Astrocyte (in vitro differentiated cells and primary cell): ENCODE measurements around the gene S100A3. TPM values are rescaled to one million over a fixed set of nuclear protein-coding genes. Genes with fewer than 3 reads are reported as not detected.

ENCODE experiments used
- DNase-seq: peaks from one replicate; pipeline ENCODE4 v3.0.0-alpha.2; 2010; ENCODE audit warnings: low read depth
- FAIRE-seq: peaks from 2 replicates; lab custom pipeline; 2011; peaks lifted over from hg19 to GRCh38; lab: Jason Lieb, UNC
- H2AFZ ChIP-seq: 2 replicates; pipeline ENCODE4 v1.6.0; 2012; ENCODE audit warnings: low read depth, low read length, inconsistent platforms
- H3K27ac ChIP-seq: 2 replicates; pipeline ENCODE4 v1.5.1; 2011; ENCODE audit warnings: low read depth, low read length, inconsistent platforms
- H3K27me3 ChIP-seq: 2 replicates; pipeline ENCODE4 v1.6.0; 2011; ENCODE audit warnings: low read length, inconsistent platforms; ENCODE audit not compliant: insufficient read depth
- H3K36me3 ChIP-seq: 2 replicates; pipeline ENCODE4 v1.5.1; 2011; ENCODE audit warnings: low read length, inconsistent platforms; ENCODE audit not compliant: insufficient read depth
- H3K4me1 ChIP-seq: 2 replicates; pipeline ENCODE4 v1.5.1; 2011; ENCODE audit warnings: low read length, inconsistent platforms; ENCODE audit not compliant: insufficient read depth
- H3K4me2 ChIP-seq: 2 replicates; pipeline ENCODE4 v1.6.0; 2012; ENCODE audit warnings: low read length, inconsistent platforms
- H3K4me3 ChIP-seq: 2 replicates; pipeline ENCODE4 v1.5.1; 2011; ENCODE audit warnings: low read depth, mild to moderate bottlenecking, low read length, inconsistent platforms; ENCODE audit not compliant: insufficient read depth
- H3K79me2 ChIP-seq: 2 replicates; pipeline ENCODE4 v1.6.0; 2012; ENCODE audit warnings: mild to moderate bottlenecking, low read length, inconsistent platforms; ENCODE audit not compliant: insufficient read depth
- H3K9ac ChIP-seq: 2 replicates; pipeline ENCODE4 v1.6.0; 2012; ENCODE audit warnings: mild to moderate bottlenecking, low read length, inconsistent platforms
- H3K9me3 ChIP-seq: 2 replicates; pipeline ENCODE4 v1.5.1; 2012; ENCODE audit warnings: low read depth, mild to moderate bottlenecking, low read length, inconsistent platforms; ENCODE audit not compliant: insufficient read depth
- H4K20me1 ChIP-seq: 2 replicates; pipeline ENCODE4 v1.6.0; 2012; ENCODE audit warnings: low read length, inconsistent platforms; ENCODE audit not compliant: insufficient read depth
- H3K27ac Mint-ChIP-seq: one replicate; pipeline ENCODE4 v1.8.0; 2021; ENCODE audit warnings: mild to moderate bottlenecking, mixed read lengths; ENCODE audit not compliant: unreplicated experiment
- H3K27me3 Mint-ChIP-seq: one replicate; pipeline ENCODE4 v1.8.0; 2021; ENCODE audit warnings: low read depth, mixed read lengths; ENCODE audit not compliant: unreplicated experiment
- H3K36me3 Mint-ChIP-seq: one replicate; pipeline ENCODE4 v1.8.0; 2021; ENCODE audit warnings: low read depth, mixed read lengths; ENCODE audit not compliant: unreplicated experiment
- H3K4me1 Mint-ChIP-seq: one replicate; pipeline ENCODE4 v1.8.0; 2021; ENCODE audit warnings: low read depth, mixed read lengths; ENCODE audit not compliant: unreplicated experiment
- H3K4me3 Mint-ChIP-seq: one replicate; pipeline ENCODE4 v1.8.0; 2021; ENCODE audit warnings: mild to moderate bottlenecking, moderate library complexity, mixed read lengths; ENCODE audit not compliant: unreplicated experiment
- H3K9me3 Mint-ChIP-seq: one replicate; pipeline ENCODE4 v1.8.0; 2021; ENCODE audit warnings: mild to moderate bottlenecking, mixed read lengths; ENCODE audit not compliant: unreplicated experiment
- CTCF ChIP-seq: IDR thresholded peaks from 2 replicates; pipeline ENCODE4 v1.5.1; 2011; ENCODE audit warnings: low read depth, mild to moderate bottlenecking, inconsistent platforms, low read length, moderate library complexity; ENCODE audit not compliant: insufficient read depth
- EZH2 ChIP-seq: IDR thresholded peaks from 2 replicates; pipeline ENCODE4 v1.6.1; 2012; ENCODE audit warnings: mild to moderate bottlenecking, low read length, inconsistent platforms; ENCODE audit not compliant: insufficient read depth
- total RNA-seq: library from RNA; stranded (reverse); gene quantifications from 2 replicates; pipeline ENCODE4 v1.2.1, GENCODE V29; 2021

S100A3 gene
- total RNA-seq, 1 donor from 2014 or later, result 14.6 TPM

- no peak overlapping the region for H2AFZ ChIP-seq
- no peak overlapping the region for H3K4me2 ChIP-seq
- no peak overlapping the region for H3K9ac ChIP-seq
- peaks cover 22% of the 10 kb centered on the region for H3K4me1 Mint-ChIP-seq
- H3K9me3 Mint-ChIP-seq, result no peaks in the 10 kb centered on the region
- TF ChIP-seq CTCF (no peak), EZH2 (no peak)
- H3K4me3 Mint-ChIP-seq, result no peak overlapping the region
- no peak for FAIRE-seq
- no peaks in the 10 kb centered on the region for H3K9me3 ChIP-seq
- no peaks in the 10 kb centered on the region for H3K36me3 Mint-ChIP-seq
- no peak for DNase-seq
- no peaks in the 10 kb centered on the region for H3K36me3 ChIP-seq
- H4K20me1 ChIP-seq, result no peaks in the 10 kb centered on the region
- H3K27me3 ChIP-seq, result no peaks in the 10 kb centered on the region
- no peak overlapping the region for H3K4me3 ChIP-seq
- H3K27ac ChIP-seq, result no peak overlapping the region
- H3K27ac Mint-ChIP-seq, result no peak overlapping the region
- no peaks in the 10 kb centered on the region for H3K27me3 Mint-ChIP-seq
- H3K4me1 ChIP-seq, result peaks cover 21% of the 10 kb centered on the region
- H3K79me2 ChIP-seq, result no peaks in the 10 kb centered on the region
Observed at GRCh38 chr1:153505576-153505975, 43.5 kb downstream of the S100A3 start.

- no peaks in the 10 kb centered on the region for H3K9me3 ChIP-seq
- no peak overlapping the region for H3K27ac ChIP-seq
- no peaks in the 10 kb centered on the region for H3K9me3 Mint-ChIP-seq
- TF ChIP-seq CTCF (no peak), EZH2 (no peak)
- no peak for FAIRE-seq
- H3K36me3 ChIP-seq, result no peaks in the 10 kb centered on the region
- peaks cover 22% of the 10 kb centered on the region for H3K4me1 Mint-ChIP-seq
- no peak overlapping the region for H3K4me2 ChIP-seq
- peaks cover 3% of the 10 kb centered on the region for H3K27me3 Mint-ChIP-seq
- H3K4me3 Mint-ChIP-seq, result no peak overlapping the region
- no peak overlapping the region for H3K4me3 ChIP-seq
- H4K20me1 ChIP-seq, result no peaks in the 10 kb centered on the region
- H2AFZ ChIP-seq, result no peak overlapping the region
- no peaks in the 10 kb centered on the region for H3K79me2 ChIP-seq
- H3K36me3 Mint-ChIP-seq, result no peaks in the 10 kb centered on the region
- H3K9ac ChIP-seq, result no peak overlapping the region
- DNase-seq, result no peak
- no peaks in the 10 kb centered on the region for H3K27me3 ChIP-seq
- H3K4me1 ChIP-seq, result peaks cover 21% of the 10 kb centered on the region
- H3K27ac Mint-ChIP-seq, result no peak overlapping the region
Observed at GRCh38 chr1:153503766-153504165, 45.3 kb downstream of the S100A3 start.

- no peak overlapping the region for H3K4me3 Mint-ChIP-seq
- DNase-seq, result no peak
- H3K27me3 Mint-ChIP-seq, result peaks cover 5% of the 10 kb centered on the region
- Histone ChIP-seq H3K27me3 (peaks cover 2% of the 10 kb centered on the region), H3K9me3 (no peaks in the 10 kb centered on the region), H3K36me3 (no peaks in the 10 kb centered on the region), H3K4me1 (no peaks in the 10 kb centered on the region), H3K9ac (no peak overlapping the region), H3K4me3 (no peak overlapping the region), H2AFZ (no peak overlapping the region), H3K4me2 (no peak overlapping the region), H3K27ac (no peak overlapping the region), H4K20me1 (no peaks in the 10 kb centered on the region), H3K79me2 (no peaks in the 10 kb centered on the region)
- no peaks in the 10 kb centered on the region for H3K4me1 Mint-ChIP-seq
- no peak for TF ChIP-seq EZH2
- TF ChIP-seq CTCF, result no peak
- H3K36me3 Mint-ChIP-seq, result no peaks in the 10 kb centered on the region
- no peaks in the 10 kb centered on the region for H3K9me3 Mint-ChIP-seq
- H3K27ac Mint-ChIP-seq, result no peak overlapping the region
- no peak for FAIRE-seq
Observed at GRCh38 chr1:153498746-153499145, 50.3 kb downstream of the S100A3 start.

Other genes starting within 250 kb of the S100A3 start
- not detected in 2 replicates for gene PGLYRP3, start 236.3 kb downstream of the S100A3 start, total RNA-seq
- gene PGLYRP4, start 200.4 kb downstream of the S100A3 start, total RNA-seq, result not detected in 2 replicates
- 1.8 TPM in 1 of 2 replicates, not detected in the other for gene S100A9, start 191.4 kb downstream of the S100A3 start, total RNA-seq
- gene S100A12, start 173.6 kb downstream of the S100A3 start, total RNA-seq, result not detected in 2 replicates
- not detected in 2 replicates for gene S100A8, start 158.2 kb downstream of the S100A3 start, total RNA-seq
- not detected in 2 replicates for gene S100A7A, start 132.7 kb downstream of the S100A3 start, total RNA-seq
- not detected in 2 replicates for gene S100A7, start 88.6 kb downstream of the S100A3 start, total RNA-seq
- 74.4 and 125 TPM in 2 replicates for gene S100A6, start 13.3 kb downstream of the S100A3 start, total RNA-seq
- 0.39 TPM in 1 of 2 replicates, not detected in the other for gene S100A5, start 8.3 kb downstream of the S100A3 start, total RNA-seq
- gene S100A4, start 3.5 kb downstream of the S100A3 start, total RNA-seq, result 58.5 and 69.3 TPM in 2 replicates
- 3.0 and 3.8 TPM in 2 replicates for gene S100A2, start 16.6 kb upstream of the S100A3 start, total RNA-seq
- 48.8 and 54.4 TPM in 2 replicates for gene S100A16, start 63.9 kb upstream of the S100A3 start, total RNA-seq
- gene S100A14, start 67.1 kb upstream of the S100A3 start, total RNA-seq, result 0.38 and 0.57 TPM in 2 replicates
- gene S100A13, start 78.2 kb upstream of the S100A3 start, total RNA-seq, result 134 and 172 TPM in 2 replicates
- gene S100A1, start 79.2 kb upstream of the S100A3 start, total RNA-seq, result 1.7 and 4.1 TPM in 2 replicates
- gene CHTOP, start 84.8 kb upstream of the S100A3 start, total RNA-seq, result 46.7 and 56.4 TPM in 2 replicates
- gene SNAPIN, start 109.4 kb upstream of the S100A3 start, total RNA-seq, result 27.4 and 31.3 TPM in 2 replicates
- 176 and 185 TPM in 2 replicates for gene ILF2, start 121.7 kb upstream of the S100A3 start, total RNA-seq
- 0.07 and 0.11 TPM in 2 replicates for gene NPR1, start 129.4 kb upstream of the S100A3 start, total RNA-seq
- gene INTS3, start 178.8 kb upstream of the S100A3 start, total RNA-seq, result 39.5 and 40.2 TPM in 2 replicates
- 5.9 and 8.5 TPM in 2 replicates for gene SLC27A3, start 226.1 kb upstream of the S100A3 start, total RNA-seq